ENCODE measurements around the gene DLX6.

Gene DLX6

DNA sequence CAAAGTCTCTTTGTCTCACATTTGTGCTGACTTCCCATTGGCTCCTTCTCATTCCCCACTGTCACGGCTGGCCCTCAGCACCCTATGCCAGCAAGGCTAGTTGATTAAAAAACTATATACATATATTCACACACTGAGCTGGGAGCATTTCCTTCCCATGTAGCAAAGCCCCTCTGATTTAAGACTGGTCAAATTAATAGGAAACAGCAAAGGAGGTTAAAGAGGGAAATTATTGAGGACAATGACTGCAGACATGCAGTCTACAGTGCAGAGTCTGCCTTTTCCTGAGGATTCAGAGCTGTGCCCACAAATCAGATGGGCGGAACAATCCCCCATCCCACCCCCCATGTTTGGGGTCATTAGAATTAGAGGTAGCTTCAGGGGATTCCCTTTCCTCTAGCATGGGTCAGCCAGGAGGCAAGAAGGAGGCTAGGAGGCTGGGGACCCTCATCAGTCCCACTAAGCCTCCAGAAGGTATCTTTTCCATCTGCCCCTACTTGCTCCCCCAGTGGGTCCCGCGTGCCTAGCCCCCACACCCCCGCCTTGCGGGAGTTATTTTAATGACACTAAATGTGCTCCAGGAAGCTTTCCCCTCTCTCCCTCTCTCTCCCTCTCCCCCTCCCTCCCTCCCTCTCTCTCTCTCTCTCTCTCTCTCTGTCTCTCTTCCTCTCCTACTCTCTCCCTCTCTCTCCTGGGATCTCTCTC lies 9.8 kb upstream of the DLX6 start:
- DNase-seq (ENCODE audit: low spot score) = no peak
- no peak for FAIRE-seq

DNA sequence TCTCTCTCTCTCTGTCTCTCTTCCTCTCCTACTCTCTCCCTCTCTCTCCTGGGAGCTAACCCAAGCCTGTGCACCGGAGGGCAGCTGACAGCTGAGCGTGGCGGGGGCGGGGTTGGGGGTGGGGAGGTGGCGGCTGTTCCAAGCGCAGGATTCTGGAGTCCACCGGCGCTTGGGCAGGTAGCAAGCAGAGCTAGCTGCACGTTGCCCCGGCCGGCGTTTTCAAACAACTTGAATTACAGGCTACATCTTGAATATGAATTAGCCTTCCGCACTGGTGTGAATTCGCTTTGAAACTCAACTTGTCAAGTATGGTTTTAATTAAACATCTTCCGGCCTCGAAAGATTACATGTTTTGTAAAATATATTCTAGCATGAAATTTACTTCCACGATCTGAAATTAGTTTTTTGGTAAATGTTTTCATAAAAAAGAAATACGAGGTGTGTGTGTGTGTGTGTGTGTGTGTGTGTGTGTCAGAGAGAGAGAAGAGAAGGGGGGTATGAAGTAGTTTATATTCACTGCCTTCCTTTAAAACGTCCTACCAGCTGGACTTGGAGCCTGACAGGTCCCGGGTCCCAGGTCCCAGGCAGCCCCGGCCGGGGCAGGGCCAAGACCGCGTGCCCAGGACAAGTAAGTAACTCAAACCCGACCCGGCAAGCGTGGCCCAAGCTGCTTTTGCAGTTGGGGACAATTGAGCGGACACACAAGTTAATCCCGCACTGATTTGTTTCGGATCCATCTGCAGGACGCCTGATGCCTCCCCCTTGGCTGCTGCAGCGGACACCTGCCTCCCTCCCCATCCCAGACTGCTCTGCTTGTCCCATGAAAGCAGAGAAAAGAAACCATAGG lies 9.0 kb upstream of the DLX6 start:
- no peak for FAIRE-seq
- no peak for DNase-seq (ENCODE audit: low spot score)

DNA sequence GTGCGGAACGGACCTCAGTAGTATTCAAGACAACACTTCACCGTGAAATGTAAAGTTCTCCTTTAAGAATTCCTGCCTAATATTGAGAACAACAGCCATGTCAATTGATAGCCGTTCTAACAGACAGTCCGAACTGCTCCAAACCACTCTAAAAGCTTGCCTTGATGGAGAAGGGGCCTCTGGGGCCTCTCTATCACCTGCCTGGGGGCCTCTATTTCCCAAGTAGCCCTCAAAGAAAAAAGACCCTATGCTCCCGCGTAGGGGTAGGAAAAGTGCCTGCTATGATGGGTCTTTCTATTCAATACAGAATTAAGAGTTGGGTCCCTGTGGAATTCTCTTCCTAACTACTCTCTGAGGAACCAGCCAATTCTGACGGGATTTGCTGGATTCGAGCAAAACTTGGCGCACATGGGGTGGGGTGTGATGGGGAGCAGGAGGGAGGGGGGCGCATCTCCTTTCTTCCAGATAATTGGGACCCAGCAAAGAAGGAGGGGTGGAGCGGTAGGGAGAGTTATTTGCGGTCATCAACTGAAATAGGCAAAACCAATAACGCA lies 8.3 kb upstream of the DLX6 start:
- no peak for DNase-seq (ENCODE audit: low spot score)
- FAIRE-seq = no peak

DNA sequence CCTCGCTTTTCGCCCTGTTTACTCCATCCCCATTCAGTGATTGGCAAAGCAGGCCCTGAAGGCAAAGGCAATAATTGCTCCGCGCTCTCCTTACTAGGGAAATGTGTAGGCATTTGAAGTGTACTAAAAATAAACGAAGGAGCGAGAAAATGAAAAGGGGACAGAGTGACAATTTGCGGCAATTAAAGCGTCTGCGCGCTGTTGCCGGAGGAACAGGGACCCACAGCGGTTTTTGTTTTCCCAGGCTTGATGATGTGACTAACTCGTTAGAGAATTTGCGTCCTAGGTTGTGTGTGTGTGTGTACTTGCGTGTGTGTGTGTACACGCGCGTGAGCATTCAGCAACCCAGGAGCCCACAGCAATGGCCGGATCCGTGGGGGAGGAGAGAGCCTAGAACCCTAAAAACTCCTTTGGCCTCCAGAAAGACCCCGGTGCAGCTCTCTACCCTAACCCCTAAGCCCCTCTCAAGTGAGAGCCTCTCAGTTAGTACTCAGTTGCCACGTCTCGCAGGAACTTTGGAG lies 7.8 kb upstream of the DLX6 start:
- no peak for DNase-seq (ENCODE audit: low spot score)
- FAIRE-seq = no peak

DNA sequence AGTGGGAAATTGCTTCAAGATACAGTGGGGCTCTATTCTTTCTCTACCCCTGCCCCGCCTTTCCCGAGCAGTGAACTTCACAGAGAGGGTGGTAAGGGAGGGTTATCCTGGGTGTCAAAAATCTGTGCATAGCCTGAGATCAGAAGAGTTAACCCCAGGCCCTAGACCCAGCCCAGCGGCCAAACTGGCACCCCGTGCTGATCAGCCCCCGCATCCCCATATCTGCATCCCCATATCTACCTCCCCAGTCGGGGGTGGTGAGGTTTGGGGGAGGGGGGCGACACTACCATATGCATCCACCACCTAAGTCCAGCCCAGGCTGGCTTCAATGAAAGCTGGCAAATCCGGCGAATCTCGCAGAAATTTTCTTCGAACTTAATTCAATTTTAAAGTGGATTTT lies 7.0 kb upstream of the DLX6 start:
- FAIRE-seq (no peak), DNase-seq (ENCODE audit: low spot score) (no peak)

DNA sequence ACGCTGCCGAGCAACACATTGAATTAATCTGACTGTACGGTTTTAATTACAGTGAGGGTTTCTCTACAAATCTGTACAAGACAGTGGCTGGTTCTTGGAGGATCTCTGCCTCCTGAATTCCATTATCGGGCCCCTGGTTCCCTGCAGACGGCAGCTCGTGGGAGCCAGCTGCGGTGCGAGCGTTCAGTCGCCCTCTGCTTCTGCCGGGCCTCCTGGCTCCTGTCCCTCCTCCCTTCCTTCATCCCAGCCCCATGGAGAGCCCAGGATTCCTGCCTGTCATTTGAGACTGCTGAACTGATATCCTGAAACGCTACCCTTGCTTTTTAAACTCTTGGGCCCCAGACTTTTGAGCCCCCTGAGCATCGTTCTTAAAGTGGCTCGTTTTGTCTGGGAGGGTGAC lies 6.6 kb upstream of the DLX6 start:
- FAIRE-seq (no peak), DNase-seq (ENCODE audit: low spot score) (no peak)

DNA sequence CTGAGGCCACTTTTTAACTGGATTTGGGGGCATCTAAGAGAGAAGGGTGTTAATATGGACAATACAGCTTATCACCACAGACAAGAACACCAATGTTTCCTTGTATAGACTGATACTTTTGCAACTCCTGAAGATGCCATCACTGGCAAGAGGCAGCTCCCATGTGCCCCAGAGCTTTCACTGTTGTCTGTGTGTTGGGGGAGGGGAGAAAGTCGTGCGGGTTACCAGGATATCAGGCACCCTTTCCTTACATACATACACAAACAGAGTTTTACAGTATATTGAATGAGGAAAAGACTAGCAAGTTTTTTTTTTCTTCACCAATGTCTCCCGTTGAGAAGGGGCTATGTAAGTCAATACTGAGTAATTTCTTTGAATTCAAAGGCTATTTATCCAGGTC lies 4.1 kb upstream of the DLX6 start:
- DNase-seq (ENCODE audit: low spot score) = no peak
- no peak for FAIRE-seq

DNA sequence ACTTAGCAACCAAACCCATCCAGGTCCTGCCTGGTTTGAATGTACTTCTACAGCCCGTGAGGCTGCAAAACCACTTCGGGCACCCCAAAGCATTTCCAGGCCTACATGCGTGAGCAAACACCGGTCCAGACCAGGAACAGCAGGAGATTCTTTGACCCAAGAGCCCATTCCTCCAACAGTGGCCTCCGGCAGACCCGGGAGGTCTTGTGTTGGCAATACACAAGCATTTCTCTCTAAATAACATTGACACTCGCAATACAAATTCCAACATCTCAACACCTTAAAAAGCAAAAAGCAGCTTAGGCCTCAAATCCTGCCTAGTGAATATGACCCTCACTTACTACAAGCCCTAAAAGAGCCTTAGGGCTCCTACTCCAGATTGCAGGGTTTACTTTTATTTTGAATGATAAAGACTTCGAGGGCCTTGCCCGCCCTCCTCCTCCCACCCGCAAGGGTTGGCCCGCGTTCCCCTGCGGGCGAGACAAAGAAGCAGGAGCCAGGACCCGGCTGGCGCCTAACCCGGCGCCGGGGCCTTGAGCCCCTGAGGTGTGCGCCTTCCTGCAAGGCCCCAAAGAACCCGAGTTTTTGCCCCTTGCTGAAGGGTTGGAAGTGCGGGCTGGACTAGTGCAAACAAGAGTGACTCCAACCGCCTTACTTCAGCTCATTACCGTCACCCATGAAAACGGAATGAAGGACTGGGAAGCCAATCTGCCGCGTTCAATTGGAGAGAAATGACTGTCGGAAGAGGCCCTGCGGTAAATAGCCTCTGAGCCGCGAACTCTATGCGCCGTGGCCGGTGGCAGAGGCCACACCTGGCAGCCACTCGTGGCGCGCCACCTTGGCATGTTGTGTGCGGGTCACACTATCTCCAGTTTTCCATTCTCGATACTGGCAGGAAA lies 3.4 kb upstream of the DLX6 start:
- no peak for FAIRE-seq
- DNase-seq (ENCODE audit: low spot score) = no peak

DNA sequence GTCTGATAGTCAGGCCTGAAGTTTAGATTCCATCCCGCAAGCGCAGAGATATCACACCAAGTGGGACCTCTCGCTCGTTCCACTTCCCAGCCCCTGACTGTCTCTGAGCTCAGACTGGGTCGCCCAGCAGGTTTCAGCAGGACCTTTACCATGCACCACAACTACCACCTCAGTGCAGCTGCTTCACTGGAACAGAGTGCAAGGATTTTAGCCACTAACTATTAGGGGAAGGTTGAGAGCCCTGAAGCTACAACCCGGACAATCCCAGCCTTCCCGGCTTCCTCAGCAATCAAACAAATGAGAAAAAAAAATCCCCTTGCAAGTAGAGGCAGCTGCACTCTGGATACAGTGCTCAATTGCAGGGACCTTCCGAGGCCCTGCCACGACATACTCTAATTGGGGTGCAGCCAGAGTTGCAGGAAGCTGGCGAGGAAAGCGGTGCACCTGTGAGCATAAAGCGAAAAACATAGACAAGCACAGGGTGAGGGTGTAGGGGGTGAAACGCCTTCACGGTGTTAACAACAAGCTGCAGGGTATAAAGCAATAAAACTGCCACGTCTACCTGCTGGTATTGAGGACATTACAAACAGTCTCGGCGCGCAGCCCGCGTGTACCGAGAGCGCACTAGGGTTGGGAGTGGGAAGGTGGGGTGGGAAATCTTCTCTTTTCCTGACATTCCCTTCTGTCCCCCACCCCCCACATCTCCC lies 2.6 kb upstream of the DLX6 start:
- DNase-seq (ENCODE audit: low spot score) (no peak), FAIRE-seq (no peak)

DNA sequence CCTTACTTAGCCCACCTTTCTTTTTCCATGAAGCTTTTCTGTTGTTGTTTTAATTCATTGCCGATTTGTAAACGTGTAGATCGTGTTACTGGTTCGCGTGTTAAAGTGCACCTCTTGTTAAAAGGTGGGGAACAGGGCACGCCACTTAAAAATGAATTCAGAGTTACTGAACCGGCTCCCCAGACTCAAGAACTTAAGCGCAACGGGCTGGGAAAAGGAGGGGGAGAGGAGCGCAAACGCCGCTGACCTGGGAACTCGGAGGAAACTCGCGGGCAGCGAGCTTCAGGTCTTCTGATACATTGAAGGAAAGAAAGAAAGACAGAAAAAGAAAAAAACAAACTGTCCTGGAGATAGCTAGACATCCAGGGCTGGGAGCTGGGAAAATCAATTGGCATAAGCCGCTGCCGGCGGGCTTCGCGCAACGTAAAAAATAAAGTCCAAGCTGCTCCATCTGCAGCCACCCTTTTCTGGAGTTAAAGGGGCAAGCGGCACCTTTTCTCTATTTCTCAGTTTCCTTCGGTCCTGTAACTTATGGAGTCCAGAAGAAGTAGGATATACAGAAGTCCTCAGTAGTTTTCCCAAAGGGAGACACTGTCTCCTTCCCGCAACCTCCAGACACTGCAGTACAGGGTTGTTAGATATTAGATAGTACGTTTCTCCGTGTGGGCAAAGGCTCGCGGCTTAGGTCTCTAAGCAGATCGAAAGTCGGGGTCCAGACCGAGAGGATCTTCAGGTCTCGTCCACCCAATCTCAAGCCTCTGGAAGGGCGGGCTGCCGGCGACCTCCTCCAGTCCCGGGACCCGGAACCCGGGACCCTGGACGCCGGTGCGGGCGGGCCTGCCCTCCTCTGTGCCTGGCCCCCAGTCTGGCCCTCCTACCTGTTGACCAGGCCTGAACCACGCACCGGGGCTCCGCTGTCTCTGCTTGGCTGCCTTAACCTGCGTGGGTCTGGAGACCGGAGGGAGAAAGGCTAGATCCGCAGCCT lies 1.8 kb upstream of the DLX6 start:
- no peak for DNase-seq (ENCODE audit: low spot score)

DNA sequence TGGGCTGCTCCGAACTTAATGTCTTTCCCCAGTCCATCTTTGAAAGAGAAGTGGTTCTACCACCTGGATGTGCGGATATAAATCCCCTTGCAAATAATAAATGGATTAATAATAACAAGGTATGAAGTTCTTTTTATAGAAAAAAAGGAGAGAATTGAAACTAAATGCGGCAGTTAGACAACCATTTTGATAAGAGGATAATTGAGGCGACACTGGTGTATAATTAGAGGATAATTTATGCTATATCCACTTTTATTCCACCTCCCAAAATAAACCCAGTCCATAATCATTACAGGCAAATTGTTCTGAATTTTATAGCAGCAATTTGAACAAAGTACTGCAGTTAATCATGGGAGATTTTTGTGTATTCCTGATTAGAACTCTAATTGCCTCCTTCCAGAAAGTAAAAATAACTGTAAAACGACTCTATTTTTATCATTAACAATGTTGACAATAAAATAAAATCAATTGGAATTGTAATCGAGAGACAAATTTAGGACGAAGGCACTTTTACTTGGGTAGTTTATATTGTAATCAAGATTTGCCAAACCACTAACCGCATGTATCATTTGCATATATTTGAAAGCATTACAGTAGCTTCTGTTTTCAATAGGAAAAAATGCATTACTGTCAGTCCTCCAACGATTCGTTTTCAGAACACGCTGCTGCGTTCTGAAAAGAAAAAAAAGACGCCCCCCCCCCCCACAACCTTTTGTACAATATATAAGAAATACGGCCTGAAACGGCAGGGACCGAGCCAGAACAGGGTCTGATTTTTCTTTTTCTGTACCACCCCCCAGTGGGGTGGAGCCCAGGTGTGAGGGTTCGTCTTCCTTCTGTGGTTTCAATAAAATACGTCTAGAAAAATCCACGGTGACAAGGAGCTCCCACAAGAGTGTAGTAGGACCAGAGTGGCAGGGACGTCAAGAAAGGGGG lies 838 bp upstream of the DLX6 start:
- FAIRE-seq = no peak
- no peak for DNase-seq (ENCODE audit: low spot score)

More for the DNA sequence above, 1.8 kb upstream of the DLX6 start:
- no peak for FAIRE-seq

DNA sequence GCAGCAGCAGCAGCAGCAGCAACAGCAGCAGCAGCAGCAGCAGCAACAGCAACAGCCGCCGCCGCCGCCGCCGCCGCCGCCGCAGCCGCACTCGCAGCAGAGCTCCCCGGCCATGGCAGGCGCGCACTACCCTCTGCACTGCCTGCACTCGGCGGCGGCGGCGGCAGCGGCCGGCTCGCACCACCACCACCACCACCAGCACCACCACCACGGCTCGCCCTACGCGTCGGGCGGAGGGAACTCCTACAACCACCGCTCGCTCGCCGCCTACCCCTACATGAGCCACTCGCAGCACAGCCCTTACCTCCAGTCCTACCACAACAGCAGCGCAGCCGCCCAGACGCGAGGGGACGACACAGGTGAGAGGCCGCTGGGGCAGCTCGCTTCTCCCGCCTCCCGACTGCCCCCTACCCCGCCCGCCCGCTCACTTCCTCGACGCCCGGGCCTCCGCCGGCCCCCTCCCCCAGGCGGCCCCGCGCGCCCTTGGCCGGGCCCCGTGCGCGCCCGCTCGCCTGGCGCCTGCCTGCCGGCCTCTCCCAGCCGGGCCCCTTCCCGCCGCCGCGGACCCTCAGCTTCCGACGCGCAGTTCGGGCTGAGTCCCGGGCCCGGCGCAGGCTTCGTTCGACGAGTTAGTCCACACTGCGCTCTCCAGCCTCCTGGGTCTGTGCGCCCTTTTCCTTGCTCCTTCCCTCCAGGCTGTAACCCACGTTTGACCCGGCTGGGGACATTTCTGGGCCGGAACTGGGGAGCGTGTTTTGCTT lies 882 bp downstream of the DLX6 start:
- no peak for FAIRE-seq
- no peak for DNase-seq (ENCODE audit: low spot score)

DNA sequence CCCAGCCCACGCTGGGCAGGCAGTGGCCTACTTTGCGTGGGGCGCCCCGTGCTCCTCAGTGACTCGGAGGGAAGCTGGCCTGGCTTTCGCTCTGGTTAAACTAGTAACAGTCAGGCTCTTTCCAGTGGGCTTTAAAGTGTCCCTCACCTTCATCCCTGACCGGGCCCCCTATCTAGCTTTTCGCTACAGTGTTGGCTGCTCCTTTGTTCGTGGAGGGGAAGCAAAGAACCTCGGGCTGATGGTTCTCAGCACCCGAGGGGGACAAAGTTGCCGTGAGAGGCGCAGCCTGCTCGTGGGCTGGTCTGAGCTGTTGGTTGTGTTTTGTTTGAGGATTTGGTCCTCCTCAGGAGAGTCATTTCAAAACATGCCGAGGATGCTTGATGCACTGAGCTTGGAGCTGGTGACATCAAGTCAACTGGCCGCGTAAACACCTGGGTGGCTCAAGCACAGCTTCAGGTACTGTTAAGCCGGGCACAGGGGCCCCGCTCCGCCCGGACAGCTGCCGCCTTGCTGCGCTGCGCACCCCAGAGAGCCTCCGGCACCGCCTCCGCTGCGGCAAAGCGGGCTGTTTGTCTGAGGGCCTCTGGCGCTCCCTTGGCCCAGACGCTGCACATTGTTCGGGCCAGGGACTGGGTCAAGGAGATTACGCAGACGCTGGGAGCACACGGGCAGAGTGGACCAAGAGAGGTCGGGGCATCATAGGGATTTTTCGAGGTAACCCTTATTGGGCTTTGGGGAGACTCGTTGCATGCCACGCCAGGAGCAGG lies 1.6 kb downstream of the DLX6 start:
- DNase-seq (ENCODE audit: low spot score) = no peak
- no peak for FAIRE-seq

DNA sequence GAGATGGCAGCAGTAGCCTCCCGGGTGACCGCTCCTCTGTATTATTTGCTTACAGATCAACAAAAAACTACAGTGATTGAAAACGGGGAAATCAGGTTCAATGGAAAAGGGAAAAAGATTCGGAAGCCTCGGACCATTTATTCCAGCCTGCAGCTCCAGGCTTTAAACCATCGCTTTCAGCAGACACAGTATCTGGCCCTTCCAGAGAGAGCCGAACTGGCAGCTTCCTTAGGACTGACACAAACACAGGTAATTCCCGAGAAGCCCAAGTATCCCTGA lies 2.2 kb downstream of the DLX6 start:
- no peak for DNase-seq (ENCODE audit: low spot score)
- no peak for FAIRE-seq

DNA sequence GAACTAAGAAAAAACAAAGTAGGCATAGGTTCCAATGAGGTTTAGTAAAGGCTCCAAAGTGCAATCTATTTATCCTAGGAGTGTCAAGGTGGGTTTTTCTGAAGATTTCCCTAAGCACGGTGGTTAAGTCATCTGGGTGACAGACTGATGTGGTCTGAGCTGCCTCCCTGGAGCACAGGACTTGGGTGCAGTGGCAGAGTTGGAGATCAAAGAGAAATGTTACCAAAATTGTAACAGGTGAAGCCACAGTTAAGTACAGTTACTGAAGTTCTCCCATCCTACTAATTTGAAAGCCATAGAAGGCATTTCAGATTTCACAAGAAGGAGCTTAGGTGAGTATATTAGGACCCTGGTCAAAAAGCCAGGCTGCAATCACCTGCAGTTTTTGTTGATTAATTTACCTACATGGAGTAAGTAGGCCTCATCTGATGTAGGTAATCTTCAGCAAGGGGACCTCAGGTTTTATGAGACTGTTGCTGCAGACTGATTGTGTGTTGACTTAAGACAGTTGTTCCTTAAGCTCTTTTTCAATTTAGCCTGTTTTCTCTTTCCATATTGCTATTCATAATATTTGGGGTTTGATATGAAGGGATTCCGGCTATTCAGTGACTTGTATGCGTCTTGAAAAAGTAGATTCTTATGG lies 3.0 kb downstream of the DLX6 start:
- no peak for DNase-seq (ENCODE audit: low spot score)
- FAIRE-seq = no peak
